GM23338 (cell line): ENCODE results near the gene CHRNA10. TPM values are rescaled to one million over a fixed set of nuclear protein-coding genes. Genes with fewer than 3 reads are reported as not detected.

Experiments
- EZH2 ChIP-seq: fragments of 200-600 bp; sonication (generic); IDR thresholded peaks from one replicate; pipeline ENCODE4 v1.8.0; 2017; ENCODE audit warnings: antibody characterized with exemption, mild to moderate bottlenecking, low read depth; ENCODE audit not compliant: unreplicated experiment
- NANOG ChIP-seq: IDR thresholded peaks from 2 replicates; pipeline ENCODE4 v1.6.1; 2016; ENCODE audit warnings: antibody characterized with exemption, borderline replicate concordance
- POLR2AphosphoS5 ChIP-seq: IDR thresholded peaks from 2 replicates; pipeline ENCODE4 v1.6.1; 2016; ENCODE audit warnings: antibody characterized with exemption, low read depth
- ZNF114 ChIP-seq: fragments of 250-450 bp; sonication (Bioruptor Pico); IDR thresholded peaks from 2 replicates; pipeline ENCODE4 v1.5.0; 2020; ENCODE audit warnings: mild to moderate bottlenecking, moderate library complexity
- polyA plus RNA-seq: library from polyadenylated mRNA; unstranded; fragments of >200 nt; fragmentation: Nextera tagmentation; extraction: Ambion mirVana; gene quantifications from 2 replicates; pipeline ENCODE4 v1.2.1, GENCODE V29; 2016
- total RNA-seq: library from RNA; depleted of rRNA; stranded (reverse); fragments of >200 nt; shearing (Covaris generic); gene quantifications from 2 replicates; pipeline ENCODE4 v1.2.3, GENCODE V29; 2014
- TF ChIP-seq, protein P1 (sequence below): fragments of 250-450 bp; sonication (Bioruptor Pico); IDR thresholded peaks from 2 replicates; pipeline ENCODE4 v1.5.0; 2020; ENCODE audit warnings: mild to moderate bottlenecking, moderate library complexity
- TF ChIP-seq, protein P2 (sequence below): IDR thresholded peaks from one replicate; pipeline ENCODE4 v1.6.1; 2018; ENCODE audit warnings: antibody characterized with exemption; ENCODE audit not compliant: unreplicated experiment

Gene CHRNA10
- total and polyA plus RNA-seq, 2 experiments from 2014 or later: 0.45 to 1.5 TPM

DNA sequence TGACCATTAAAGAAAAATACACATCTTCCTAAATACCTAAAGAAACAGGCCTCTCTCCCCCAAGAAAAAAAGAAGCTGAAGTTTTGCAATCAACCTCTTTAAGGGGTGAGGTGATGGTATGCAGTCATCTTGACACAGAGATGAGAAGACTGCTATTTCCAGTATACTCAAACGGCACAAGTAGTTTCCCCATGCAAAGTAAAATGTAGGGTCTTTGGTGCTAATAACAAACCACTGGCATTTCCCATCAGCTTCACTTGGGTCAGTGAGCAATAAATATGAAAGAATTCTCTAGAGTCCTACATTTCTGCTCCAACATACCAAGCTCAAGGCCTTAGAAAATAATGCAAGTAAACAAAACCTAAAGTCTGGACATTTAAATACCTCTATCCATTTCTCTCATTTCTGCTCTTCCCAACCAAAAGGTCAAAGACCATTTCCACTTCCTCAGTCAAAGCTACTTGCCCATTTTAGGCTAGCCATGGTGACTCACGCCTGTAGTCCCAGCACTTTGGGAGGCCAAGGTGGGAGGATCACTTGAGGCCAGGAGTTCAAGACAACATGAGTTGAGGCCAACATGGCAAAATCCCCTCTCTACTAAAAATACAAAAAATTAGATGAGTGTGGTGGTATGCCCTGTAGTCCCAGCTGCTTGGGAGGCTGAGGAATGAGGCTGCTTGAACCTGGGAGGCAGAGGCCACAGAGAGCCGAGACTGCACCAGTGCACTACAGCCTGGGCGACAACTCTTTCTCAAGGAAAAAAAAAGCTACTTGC, 39.5 kb upstream of the CHRNA10 start (continued):
- TF ChIP-seq, protein P1, sequence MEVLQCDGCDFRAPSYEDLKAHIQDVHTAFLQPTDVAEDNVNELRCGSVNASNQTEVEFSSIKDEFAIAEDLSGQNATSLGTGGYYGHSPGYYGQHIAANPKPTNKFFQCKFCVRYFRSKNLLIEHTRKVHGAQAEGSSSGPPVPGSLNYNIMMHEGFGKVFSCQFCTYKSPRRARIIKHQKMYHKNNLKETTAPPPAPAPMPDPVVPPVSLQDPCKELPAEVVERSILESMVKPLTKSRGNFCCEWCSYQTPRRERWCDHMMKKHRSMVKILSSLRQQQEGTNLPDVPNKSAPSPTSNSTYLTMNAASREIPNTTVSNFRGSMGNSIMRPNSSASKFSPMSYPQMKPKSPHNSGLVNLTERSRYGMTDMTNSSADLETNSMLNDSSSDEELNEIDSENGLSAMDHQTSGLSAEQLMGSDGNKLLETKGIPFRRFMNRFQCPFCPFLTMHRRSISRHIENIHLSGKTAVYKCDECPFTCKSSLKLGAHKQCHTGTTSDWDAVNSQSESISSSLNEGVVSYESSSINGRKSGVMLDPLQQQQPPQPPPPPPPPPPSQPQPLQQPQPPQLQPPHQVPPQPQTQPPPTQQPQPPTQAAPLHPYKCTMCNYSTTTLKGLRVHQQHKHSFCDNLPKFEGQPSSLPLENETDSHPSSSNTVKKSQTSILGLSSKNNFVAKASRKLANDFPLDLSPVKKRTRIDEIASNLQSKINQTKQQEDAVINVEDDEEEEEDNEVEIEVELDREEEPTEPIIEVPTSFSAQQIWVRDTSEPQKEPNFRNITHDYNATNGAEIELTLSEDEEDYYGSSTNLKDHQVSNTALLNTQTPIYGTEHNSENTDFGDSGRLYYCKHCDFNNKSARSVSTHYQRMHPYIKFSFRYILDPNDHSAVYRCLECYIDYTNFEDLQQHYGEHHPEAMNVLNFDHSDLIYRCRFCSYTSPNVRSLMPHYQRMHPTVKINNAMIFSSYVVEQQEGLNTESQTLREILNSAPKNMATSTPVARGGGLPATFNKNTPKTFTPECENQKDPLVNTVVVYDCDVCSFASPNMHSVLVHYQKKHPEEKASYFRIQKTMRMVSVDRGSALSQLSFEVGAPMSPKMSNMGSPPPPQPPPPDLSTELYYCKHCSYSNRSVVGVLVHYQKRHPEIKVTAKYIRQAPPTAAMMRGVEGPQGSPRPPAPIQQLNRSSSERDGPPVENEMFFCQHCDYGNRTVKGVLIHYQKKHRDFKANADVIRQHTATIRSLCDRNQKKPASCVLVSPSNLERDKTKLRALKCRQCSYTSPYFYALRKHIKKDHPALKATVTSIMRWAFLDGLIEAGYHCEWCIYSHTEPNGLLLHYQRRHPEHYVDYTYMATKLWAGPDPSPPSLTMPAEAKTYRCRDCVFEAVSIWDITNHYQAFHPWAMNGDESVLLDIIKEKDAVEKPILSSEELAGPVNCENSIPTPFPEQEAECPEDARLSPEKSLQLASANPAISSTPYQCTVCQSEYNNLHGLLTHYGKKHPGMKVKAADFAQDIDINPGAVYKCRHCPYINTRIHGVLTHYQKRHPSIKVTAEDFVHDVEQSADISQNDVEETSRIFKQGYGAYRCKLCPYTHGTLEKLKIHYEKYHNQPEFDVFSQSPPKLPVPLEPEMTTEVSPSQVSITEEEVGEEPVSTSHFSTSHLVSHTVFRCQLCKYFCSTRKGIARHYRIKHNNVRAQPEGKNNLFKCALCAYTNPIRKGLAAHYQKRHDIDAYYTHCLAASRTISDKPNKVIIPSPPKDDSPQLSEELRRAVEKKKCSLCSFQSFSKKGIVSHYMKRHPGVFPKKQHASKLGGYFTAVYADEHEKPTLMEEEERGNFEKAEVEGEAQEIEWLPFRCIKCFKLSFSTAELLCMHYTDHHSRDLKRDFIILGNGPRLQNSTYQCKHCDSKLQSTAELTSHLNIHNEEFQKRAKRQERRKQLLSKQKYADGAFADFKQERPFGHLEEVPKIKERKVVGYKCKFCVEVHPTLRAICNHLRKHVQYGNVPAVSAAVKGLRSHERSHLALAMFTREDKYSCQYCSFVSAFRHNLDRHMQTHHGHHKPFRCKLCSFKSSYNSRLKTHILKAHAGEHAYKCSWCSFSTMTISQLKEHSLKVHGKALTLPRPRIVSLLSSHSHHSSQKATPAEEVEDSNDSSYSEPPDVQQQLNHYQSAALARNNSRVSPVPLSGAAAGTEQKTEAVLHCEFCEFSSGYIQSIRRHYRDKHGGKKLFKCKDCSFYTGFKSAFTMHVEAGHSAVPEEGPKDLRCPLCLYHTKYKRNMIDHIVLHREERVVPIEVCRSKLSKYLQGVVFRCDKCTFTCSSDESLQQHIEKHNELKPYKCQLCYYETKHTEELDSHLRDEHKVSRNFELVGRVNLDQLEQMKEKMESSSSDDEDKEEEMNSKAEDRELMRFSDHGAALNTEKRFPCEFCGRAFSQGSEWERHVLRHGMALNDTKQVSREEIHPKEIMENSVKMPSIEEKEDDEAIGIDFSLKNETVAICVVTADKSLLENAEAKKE: no peak
- TF ChIP-seq, protein P2, sequence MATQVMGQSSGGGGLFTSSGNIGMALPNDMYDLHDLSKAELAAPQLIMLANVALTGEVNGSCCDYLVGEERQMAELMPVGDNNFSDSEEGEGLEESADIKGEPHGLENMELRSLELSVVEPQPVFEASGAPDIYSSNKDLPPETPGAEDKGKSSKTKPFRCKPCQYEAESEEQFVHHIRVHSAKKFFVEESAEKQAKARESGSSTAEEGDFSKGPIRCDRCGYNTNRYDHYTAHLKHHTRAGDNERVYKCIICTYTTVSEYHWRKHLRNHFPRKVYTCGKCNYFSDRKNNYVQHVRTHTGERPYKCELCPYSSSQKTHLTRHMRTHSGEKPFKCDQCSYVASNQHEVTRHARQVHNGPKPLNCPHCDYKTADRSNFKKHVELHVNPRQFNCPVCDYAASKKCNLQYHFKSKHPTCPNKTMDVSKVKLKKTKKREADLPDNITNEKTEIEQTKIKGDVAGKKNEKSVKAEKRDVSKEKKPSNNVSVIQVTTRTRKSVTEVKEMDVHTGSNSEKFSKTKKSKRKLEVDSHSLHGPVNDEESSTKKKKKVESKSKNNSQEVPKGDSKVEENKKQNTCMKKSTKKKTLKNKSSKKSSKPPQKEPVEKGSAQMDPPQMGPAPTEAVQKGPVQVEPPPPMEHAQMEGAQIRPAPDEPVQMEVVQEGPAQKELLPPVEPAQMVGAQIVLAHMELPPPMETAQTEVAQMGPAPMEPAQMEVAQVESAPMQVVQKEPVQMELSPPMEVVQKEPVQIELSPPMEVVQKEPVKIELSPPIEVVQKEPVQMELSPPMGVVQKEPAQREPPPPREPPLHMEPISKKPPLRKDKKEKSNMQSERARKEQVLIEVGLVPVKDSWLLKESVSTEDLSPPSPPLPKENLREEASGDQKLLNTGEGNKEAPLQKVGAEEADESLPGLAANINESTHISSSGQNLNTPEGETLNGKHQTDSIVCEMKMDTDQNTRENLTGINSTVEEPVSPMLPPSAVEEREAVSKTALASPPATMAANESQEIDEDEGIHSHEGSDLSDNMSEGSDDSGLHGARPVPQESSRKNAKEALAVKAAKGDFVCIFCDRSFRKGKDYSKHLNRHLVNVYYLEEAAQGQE: no peak
- TF ChIP-seq NANOG (no peak), EZH2 (no peak), POLR2AphosphoS5 (no peak), ZNF114 (CRISPR knock-in tag) (no peak)
